HG03342 (cell line): ENCODE data around the gene EPHA4.

ENCODE experiments used
- ATAC-seq: cut with Tn5 transposase; IDR thresholded peaks from one replicate; pipeline ENCODE4 v1.9.1; 2021; ENCODE audit warnings: mild to moderate bottlenecking, moderate library complexity; ENCODE audit not compliant: unreplicated experiment

The EPHA4 gene

DNA sequence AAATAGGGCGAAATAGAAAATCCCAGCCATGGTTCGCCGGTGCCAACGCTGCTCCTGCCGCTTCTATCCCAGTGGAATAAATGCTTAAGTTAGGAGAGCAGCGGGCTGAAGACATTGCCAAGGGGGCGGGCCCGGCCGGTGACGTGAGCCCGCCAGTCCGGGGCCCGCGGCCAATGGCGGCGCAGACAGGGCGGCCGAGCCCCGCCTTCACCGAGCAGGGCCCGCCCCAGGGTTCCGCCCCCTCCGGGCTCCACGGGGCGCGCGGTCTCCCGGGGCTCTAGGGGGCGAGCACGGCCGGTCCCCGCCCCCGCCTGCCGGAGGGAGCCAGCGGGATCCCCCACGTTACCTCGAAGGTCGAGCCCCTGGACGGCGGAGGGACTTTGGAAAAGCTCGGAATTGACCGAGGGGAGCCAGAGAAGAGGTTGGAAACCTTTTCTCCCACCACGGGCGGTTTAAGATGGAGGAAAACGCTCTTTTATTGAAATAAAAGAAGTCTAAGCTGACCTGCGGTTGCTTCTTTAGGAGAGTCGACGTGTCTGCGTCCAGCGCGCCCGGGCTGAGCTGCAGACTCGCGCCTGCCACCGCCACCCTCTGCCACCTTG is at the start of gene EPHA4:
Gene EPHA4 (minus strand): TSS at position 86 of the 602 bp plus-strand sequence. CDS start 56 bp downstream, at position 30.
- ATAC-seq: peak; percentile 95

DNA sequence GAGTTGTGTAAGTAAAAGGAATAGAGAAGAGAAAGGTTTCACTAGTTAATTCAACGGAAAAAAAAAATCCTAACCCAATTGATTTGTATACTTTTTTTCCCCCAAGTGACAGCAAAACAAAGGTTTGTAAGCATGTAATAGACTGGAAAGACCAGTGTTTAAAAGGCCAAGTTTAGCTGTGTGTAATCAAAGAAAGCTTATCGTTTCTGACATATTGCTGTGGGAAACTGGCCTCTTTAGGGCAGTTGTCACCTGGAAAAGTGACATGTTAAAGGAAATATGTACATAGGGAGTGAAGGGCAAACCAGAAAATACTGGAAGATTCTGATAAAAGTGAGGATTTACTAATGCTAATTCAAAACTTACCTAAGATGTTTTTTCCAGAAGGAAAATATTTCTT is 45.9 kb upstream of the EPHA4 start:
- ATAC-seq: no peak

DNA sequence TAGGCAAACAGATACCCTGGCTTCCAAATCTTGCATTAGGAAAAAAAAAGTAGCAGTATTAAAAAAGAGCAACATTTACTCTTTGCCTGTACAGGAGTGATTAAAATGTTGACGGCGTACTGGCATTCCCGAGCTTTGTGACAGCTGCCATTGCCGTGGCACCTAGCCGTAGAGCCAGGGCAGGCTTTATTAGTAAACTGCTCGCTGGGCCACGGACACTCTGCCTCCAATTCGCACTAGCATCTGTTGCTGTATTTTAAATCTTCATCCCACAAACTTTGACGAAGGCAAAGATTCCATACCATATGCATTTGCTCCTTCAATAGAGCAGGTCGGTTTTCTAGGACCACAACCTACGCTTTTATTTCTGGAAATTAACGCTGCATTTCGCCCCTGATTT is 44.5 kb upstream of the EPHA4 start:
- ATAC-seq: no peak

DNA sequence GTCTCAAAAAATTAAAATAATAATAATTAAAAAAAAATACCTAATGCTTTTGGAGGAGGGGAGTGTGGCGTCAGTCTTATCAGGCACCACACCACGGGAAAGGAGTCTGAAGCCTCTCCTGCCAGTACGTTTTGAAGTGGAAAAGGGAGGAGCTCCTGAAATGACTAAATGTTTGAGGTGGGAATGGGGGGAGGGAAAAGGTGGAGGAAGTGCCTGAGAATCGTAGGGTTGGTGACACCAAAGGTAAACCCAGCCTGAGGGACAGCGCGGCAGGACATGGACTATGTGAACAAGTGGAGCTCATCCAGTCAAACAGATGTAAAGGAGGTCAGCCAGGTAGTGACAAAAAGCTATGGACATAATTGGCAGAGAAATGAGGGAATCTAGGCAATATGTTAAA is 42.2 kb upstream of the EPHA4 start:
- ATAC-seq: no peak

DNA sequence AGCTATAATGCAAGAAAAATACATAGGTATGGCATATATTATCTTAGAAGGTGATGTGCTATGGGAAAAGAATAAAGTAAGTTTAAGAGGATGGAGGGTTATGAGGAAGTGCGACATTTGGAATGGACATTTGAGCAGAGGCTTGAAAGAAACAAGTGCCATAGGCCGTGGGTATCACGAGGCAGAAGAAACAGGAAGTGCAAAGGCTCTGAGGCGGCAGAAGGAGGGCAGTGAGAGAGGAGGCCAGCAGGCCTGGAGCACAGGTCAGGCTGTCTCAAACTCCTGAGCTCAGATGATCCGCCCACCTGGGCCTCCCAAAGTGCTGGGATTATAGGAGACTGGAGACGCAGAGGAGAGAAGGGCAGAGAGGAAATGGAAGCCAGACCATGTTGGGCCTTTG is 40.7 kb upstream of the EPHA4 start:
- ATAC-seq: no peak

DNA sequence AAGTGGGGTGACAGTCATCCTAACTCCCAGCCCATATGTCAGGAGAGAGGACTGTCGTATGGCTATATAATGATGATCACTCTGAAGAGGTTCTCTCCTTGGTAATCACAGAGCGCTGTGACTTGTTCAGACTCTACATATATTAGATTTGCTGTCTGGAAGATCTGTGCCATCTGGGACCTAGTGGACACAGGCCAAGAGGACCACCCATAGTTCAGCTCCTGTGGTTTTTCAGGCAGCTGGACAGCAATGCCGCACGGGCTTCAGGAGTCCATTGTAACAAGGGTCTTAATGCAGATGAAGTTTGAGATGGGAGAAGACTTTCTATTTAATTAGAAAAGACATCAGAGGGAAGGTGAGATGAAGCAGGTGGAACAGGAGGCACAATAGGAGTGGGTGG is 40.1 kb upstream of the EPHA4 start:
- no peak for ATAC-seq

DNA sequence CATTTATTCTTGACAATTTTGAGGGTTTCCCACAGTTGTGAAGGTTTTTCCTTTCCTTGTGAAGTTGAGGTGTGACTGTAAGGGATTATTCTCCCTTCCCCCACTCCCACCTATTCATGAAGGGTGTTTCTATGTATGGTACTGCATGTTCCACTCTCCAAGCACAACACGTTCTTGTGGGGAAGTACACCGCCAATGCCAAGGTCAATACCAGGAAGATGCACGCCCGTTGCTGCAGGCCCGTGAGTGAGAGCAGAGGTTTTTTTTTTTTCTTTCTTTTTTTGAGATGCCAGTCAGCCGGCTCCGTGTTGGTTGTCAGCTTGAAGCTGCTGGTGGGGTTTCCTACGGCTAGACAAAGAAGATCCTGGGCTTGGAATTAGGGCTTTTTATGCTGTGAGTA is 38.6 kb upstream of the EPHA4 start:
- ATAC-seq: no peak

DNA sequence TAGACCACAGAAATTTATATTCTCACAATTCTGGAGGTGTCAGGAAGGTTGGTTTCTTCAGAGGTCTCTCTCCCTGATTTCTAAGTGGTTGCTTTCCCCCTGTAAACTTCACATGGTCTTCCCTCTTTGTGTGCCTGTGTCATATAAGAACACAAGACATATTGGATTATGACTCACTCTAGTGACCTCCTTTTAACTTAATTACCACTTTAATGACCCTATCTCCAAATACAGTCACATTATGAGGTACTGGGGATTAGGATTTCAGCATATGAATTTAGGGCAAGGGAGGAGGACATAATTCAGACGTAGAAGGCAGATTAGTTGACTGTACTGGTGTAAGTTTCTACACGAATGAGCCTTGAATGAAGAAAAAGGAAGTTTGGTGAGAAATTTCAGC is 38.2 kb upstream of the EPHA4 start:
- no peak for ATAC-seq

DNA sequence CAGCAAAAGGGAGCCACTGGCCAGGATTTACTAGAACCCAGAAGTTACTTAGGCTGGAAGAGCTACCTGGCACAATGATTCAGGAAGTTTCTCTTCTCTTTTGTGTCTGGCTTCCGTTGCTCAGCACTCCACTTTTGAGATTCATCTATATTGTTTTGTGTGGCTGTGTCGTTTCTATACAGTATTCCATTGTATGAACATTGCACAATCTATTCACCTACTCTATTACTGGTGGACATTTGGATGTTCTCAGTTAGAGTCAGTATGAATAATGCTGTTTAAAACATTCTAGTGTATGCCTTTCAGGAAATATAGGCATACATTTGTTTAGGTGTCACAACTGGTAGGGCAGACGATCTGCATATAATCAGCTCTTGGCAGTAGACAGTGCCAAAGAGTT is 36.3 kb upstream of the EPHA4 start:
- no peak for ATAC-seq

DNA sequence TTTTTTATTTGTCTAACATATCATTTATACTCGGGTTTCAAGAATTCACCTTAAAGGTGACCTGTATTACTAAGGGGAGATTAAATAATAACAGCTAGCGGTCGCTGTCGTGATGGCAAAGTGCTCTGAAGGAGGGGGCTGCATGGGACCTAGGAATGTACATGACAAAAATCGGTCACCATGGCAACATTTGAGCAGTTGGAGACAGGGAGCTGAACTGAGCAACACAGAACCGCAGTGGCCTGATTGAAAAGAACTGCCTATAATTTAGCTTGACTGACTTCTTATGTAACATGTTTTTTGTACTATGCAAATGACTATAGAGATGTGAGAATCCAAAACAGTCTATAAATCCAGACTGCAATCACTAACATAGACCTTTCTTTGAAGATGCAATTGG is 34.3 kb upstream of the EPHA4 start:
- ATAC-seq: no peak

DNA sequence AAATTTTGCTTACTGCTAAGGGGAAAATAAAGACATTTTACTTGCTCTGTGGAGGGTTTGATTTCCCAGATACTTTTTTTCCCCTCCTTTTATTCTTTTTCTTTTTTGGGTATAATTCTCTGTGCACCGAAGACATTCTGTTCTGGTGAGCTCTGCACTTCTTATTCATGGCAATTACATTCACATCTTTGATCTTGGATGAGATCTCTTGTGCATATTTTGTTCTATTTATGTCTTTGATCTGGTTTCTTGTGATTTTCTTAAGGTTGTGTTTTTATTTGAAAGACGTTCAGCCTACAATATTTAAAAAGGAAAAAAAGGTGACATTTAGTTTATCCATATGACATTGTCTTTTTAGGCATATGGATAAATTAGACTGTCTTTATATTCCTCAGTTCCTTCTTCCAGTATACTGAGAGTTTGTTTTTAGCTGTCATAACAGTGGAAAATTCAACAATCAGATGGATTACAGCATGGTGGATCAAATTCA is 33.7 kb upstream of the EPHA4 start:
- ATAC-seq: no peak

DNA sequence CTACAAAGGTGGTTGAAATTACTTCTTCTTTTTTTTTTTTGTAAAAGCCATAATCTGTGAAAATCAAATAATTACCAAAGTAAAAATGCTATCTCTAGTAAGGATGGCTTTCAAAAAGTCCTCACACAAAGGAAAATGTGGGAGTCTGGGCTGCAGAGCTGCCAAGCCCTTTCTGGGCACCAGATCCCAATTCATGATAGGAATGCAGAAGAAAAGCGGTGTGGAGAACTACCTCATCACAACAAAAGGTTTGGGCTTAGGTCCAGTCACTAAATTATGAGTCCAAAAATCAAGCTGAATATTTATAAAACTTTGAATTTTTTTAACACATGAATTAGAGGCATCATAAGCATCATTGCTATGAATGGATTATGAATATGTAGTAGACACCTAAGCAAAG is 30.8 kb upstream of the EPHA4 start:
- no peak for ATAC-seq

DNA sequence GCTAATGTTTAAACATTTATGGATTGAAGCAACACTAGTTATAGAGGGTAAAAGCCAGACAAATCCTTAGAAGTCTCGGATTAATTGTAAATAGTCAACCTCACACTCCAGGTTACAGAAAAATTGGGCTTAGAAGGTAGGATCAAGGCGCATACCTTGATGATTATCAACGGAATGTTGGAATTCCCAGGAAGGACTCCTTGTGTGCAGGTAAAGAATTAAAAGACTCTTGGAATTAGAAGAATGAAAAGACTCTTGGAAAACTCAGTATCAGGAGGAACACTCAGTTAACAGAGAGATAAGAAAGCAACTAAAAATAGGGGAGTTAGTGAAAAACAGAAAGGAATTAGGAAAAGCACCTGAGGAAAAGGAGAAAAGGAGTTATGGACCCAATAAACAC is 29.3 kb upstream of the EPHA4 start:
- no peak for ATAC-seq

DNA sequence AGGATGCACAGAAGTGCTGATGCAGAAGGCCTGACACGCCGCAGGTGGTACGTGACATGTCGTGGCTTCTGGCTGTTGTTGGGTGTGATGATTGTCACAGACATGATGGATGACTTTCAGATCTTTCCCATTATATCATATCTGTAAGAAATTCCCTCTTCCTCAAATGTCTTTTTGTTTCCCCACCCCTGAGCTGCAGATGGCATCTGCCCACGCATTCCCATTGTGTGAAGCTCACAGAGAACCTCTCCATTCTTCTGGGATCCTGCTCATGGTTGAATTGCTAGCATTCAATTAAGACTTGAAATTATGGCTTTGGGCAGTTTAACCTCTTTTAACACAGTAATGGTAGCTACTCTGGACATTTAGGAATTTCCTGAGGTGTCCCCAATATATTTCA is 28.3 kb upstream of the EPHA4 start:
- no peak for ATAC-seq

DNA sequence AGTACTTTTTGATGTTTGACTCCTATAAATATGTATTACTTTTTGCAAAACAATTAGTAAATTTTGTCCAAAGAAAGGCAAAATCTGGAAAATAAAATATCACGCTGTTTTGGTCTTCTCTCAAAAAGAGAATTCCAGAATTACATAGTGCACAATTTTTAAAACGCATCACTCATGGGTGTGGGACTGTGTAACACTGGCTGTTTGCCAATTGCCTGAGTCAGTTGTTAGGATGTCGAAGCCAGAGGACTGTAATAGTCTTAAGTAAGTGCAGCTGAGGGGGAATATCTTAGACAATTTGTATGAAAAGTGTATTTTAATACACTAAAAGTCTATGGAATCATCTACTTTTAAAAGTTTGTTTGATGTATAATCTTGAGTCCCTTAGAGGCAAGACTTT is 24.1 kb upstream of the EPHA4 start:
- no peak for ATAC-seq

DNA sequence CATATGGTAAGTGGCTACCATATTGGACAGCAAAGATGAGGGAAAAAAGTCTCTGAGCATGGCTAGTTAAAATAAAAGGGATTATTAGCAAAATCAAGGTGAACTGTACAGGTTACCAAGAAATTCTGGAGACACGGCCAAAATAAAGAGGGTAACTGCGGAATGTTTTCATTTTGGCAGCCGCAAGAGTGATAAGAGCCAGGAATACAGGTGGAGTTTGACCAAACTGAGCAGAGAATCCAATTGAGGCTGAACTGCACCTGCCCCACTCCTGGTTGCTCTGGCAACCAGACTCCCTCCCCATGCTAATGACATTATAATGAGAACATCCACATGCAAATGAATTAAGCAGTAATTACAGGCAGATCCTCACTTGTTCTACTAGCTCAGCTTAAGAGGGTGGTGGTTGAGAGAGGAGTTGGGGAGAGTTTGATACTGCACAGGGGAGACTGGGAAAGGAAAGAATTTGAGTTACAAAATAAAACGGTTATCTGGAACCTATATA is 18.8 kb upstream of the EPHA4 start:
- ATAC-seq: no peak

DNA sequence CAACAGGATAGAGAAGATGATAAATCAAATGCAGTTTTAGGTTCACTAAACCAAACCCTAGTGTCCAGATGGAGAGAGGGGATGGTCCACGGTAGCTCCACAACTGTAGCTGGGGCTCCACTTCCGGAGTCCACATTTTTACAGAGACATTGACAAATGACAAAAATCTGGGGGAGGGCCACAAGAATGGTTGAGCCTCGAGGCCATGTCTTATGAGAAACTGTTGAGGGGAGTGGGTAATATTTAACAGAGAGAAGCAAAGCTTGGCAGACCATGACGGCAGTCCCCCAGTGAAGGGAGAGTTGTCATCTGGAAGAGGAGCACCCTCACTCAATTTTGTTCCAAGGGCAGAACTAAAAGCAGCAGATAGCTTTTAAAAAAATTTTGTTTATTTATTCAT is 17.6 kb upstream of the EPHA4 start:
- no peak for ATAC-seq

DNA sequence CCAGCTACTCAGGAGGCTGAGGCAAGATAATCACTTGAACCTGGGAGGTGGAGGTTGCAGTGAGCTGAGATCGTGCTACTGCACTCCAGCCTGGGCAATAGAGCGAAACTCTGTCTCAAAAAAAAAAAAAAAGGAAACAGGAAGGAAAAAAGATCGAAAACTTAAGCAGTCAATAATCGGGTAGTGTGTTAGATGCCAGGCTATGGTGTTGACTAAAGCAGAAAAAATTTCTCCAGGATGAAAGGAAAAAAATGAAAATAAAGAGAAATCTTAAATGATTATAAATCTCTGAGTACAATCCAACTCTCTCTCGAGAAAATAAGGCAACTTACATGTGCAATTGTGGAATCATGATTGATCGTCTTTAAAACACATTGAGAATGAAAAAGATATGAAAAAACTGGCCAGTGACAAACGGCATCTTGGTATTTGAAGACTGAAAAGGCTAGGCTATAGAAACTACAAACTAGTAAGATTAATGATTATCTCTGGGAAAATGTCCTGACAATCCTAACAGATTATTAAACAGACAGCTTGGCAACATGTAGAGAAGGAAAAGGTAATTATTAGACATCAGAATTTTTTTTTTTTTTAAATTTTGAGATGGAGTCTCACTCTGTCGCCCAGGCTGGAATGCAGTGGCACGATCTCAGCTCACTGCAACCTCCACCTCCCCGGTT is 16.3 kb upstream of the EPHA4 start:
- ATAC-seq: no peak

DNA sequence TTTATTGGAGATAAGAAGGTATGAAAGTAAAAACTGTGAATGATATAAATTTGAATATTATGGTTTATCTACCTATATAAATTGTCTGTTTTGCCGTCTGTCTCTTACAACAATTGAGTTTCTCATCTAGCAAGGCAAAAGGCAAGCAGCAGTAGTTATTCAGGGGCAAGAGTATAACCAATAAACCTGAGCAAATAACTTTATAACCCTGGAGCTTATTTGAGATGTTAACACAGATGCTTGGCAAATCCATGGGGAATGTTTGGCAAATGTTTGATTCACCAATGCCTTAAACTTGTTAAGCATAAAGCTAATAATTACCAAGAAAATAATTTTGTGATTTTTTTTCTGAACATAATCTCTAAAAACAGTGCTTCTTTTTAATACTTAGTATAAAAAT is 9.9 kb upstream of the EPHA4 start:
- no peak for ATAC-seq

DNA sequence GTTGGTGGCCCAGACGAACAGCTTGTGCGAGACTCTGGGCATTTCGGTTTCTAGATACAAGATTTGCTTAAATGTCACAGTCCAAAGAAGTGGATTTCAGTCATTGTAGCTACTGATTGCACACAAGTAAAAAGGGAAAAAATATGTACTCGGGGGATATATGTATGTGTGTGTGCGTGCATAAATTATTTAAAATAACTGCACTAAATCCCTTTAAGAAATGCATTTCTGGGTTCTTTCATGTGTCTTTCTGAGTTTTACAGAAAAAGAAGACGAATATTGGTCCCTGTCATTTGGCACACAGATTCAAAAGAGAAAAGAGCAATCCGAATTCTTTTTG is 2.1 kb upstream of the EPHA4 start:
- ATAC-seq: no peak

DNA sequence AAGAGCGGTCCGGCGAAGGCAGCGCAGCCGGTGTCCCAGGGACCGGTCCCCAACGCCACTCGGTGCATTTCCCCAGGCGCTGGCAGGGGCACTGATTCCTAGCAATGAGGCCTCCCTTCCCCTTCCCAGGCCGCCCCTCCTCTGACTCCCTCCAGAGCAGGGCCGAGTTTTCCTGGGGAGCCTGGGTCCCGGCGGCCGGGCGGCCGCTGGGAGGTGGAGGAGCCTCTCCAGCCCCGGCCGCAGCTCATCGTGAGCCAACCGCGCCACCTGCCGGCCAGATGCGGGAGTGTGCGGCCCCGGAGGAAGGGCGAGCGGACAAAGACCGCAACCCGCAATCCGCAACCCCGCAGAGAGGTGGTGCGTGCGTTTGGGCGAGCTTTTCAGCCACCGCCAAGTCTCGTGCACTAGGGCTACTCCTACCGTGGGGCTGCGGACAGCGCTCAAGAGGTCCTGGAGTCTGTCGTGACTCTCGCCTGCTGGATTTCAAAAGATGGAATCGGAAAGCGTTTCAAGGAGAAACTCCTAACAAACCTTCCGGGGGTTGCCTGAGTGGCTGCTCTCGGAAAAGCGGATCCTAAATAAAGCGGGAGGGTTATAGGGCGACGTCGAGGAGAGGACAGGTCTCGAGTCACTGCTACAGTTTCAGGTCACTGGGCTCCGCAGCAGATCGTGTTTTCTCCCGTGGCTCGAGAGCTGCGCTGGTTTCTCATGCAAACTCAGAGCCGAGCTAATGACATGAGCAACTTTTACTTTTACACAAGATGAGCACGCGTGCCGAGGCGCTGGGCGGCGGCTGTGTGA is 1.5 kb upstream of the EPHA4 start:
- ATAC-seq: peak; percentile 58

DNA sequence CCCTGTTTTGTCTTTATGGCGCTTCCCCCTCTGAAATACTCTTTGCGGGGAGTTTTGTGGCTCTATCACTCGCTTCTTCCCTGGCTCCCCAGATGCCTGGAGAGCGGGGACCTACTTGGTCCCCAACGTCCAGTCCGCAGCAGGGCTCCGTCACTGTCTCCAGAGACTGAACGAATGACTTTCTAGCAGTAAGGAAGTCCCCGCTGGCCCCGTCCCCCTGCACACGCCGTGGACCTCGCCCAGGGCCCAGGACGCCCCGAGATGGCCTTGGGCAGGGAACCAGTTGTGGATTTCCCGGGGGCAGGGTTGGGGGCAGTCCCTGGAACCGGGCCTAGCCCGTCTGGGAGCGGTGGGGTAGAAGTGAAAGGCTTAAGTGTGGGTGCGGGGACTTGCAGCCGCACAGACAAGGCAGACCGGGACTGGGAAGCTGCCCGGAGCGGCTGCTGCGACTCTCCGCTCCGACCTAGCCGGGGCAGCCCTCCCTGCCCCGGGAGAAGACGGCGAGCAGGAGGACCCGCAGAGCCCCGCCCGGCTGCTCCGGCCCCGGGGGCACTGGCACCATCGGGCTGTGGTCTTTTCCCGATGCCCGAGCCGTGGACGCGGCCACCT is 821 bp upstream of the EPHA4 start:
- ATAC-seq: peak; percentile 21
